GM12872 (cell line): ENCODE data around the gene TCL1B.

Experiments
- CTCF ChIP-seq: IDR thresholded peaks from 3 replicates; pipeline ENCODE4 v1.5.1; 2011; ENCODE audit warnings: low read depth, mild to moderate bottlenecking, low read length, moderate library complexity; ENCODE audit not compliant: insufficient read depth

TCL1B gene, protein sequence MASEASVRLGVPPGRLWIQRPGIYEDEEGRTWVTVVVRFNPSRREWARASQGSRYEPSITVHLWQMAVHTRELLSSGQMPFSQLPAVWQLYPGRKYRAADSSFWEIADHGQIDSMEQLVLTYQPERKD

GRCh38 chr14:95685978-95686922 is at the start of gene TCL1B:
Gene TCL1B, plus strand, starts transcription at chr14:95686426. Its CDS starts 42 bp downstream, at chr14:95686468.
- TF ChIP-seq CTCF, result no peak

GRCh38 chr14:95644981-95645380 is 41.2 kb upstream of the TCL1B start:
- no peak for TF ChIP-seq CTCF

DNA sequence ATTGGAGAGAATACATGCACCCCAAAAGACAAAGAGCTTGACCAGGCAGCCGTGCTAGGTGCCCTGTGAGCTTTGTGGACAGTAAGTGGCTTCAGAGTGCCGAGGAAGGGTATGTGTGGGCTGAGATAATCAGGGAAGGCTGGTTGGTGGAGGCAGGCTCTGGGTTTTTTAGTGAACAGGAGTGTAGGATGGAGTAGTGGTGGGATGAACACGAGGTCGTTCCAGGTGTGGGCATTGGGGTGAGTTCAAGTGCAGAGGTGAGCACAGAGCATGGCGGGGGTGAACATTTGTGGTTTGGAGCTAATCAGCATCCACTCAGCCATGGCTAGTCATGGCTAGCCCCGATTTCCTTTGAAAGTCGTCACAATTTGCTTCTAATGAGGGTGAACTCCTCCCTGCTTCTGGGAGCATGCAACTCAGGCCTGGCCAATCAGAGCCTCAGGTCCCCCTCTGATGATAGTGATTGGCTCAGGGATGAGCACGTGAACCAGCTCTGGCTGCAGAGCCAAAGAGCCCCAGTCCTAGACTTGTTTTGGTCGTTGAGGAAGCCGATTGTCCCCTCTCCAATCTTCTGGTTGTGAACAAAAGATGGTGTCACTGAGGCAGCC is 40.7 kb upstream of the TCL1B start:
- TF ChIP-seq CTCF, result no peak

DNA sequence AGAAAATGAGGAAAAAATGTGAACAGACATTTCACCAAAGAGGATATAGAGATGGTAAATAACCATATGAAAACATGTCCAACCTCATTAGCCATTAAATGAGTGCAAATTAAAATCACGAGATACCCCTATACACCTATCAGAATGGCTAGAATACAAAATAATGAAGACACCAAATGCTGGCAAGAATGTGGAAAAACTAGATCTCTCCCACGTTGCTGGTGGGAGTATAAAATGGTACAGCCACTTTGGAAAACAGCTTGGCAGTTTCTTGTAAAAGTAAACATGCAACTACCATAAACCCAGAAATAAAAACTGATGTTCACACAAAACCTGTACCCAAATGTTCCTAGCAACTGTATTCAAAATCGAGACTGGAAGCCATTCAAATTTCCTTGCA is 38.3 kb upstream of the TCL1B start:
- TF ChIP-seq CTCF, result no peak

GRCh38 chr14:95649230-95649629 is 37.0 kb upstream of the TCL1B start:
- no peak for TF ChIP-seq CTCF

DNA sequence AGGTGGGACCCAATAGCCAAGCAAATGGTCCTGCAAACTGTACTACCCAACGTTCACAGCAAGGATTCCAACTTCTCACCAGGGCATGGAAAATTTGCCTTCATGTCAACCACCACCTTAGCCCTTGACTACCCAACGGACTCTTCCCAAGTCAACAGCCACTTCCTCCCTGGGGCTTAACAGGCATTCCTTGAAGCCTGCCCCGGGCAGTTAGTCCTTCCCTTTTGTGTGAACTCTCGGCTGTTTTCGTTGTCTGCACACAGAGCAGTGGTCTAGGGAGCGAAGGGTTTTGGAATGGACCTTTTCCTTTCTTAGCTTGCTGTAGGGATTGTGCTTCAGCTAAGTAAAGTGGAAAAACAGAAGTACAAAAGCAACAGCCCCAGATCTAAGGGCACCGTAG is 35.2 kb upstream of the TCL1B start:
- TF ChIP-seq CTCF, result no peak

DNA sequence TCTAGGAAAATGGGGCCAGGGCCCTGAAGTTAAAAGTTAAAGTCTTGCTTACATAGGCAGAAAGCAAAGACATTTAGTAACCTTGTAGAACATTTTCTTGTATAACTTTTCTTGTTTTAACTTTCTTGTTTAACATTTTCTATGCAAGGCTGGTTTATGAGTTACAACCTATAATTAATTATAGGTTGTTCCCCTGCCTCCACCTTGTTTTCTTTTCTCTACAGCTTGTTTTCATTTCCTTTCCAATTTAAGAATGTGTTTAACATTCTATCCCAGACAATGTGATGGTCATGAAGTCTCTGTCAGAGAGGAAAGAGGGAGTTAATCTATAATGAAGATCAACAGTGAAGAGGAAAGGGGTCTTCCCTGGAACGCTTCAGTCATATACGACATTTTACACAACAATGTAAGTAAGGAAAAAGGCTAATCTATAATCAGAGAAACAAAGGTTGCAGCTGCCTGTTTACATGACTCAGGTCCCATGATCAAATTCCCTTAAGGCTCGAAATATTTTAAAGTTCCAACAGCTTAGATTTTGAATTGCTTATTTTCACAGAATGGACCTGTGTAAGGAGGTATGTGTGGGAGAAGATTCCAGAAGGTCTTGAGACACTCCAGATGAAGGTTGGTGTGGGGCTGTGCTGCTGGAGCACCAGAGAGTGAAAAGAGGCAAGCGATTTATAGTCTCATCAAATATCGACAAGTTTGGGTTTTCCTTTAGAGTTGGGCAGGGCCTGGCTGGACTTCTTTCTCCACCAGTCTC is 34.2 kb upstream of the TCL1B start:
- TF ChIP-seq CTCF, result no peak
